Stimulated activated CD8-positive, alpha-beta memory T cell treated with anti-CD3 and anti-CD28 coated beads, Interleukin-2, amount 100 ng/mL, for 1 hour (primary cell): ENCODE results near the gene SFTPA1.
"Not testable (repeated sequence)": the region's sequence is repeated elsewhere in the genome, so short reads cannot be mapped to it uniquely, and the experiment has no call there.

Source experiments
- DNase-seq, 2 donors: peaks; one replicate each; pipeline ENCODE4 v3.0.0-alpha.2; 2020; ENCODE audit warnings: low read depth in 2 of 2

Gene SFTPA1

DNA sequence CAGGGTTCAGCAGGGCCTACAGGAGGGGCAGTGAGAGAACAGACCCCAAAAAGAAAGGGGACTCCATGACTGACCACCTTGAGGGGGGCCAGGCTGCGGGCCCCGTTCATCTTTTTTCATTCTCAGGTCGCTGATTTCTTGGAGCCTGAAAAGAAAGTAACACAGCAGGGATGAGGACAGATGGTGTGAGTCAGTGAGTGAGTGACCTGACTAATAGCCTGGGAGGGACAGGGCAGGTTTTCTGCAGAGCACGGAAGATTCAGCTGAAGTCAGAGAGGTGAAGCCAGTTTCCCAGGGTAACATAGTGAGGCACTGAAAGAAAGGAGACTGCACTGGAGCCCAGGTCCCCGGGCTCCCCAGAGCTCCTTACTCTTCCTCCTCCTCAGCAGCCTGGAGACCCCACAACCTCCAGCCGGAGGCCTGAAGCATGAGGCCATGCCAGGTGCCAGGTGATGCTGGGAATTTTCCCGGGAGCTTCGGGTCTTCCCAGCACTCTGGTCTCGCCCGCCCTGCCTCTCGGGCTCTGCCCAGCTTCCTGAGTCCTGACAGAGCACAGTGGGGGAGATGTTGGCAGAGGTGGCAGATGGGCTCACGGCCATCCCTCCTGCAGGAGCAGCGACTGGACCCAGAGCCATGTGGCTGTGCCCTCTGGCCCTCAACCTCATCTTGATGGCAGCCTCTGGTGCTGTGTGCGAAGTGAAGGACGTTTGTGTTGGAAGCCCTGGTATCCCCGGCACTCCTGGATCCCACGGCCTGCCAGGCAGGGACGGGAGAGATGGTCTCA is 646 bp downstream of the SFTPA1 start:
- not testable (repeated sequence) for DNase-seq

DNA sequence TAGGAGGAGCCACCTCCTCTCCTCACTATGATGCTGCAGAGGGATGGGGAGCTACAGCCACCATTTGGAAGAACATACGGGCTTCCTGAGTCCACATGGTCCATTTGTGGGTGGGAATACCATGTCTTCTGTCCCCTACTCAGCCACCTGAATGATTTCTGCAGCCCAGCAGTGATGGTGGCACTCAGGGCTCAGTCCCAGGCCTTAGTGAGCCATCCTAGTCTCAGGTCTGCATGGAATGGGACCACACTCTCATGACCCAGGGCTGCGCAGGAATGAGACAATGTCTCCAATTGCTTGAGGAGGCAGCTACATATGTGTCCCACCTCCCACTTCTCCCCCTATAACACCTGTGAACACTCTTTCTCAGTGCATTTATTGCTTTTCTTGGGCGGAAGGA is 4.8 kb downstream of the SFTPA1 start:
- DNase-seq: no peak

DNA sequence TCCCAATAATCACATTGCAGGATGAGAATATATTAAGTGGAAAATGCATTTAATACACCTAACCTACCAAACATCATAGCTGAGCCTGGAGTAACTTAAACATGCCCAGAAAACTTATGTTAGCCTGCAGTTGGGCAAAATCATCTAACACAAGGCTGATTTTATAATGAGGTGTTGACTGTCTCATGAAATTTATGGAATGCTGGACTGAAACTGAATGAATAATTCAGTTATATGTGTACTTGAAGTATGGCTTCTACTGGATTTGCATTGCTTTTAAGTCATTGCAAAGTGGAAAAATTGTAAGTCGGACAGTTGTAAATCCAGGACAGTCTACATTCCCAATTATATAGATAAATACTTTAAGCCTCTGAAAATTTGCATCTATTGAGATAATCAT is 5.4 kb downstream of the SFTPA1 start:
- DNase-seq: no peak

- DNase-seq: not testable (repeated sequence)
Observed at GRCh38 chr10:79623663-79624062, 12.9 kb downstream of the SFTPA1 start.

DNA sequence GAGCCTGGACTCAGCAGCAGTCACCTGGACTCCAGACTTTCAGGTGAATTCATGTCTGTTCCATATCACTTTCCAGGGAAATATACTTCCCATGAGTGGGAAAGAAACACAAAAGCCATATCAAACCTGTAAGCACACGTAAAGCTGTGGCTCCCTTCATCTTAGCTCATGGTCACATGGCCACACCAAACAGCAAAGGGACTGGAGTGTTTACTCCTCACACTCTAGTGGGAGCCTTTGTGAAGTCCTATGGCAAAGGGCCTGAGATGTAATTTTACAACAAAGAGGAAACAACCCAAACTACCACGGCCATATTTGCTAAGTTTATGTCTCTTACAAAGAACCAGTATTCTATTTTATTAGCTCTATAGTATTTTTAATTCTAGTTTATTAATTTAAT is 16.3 kb downstream of the SFTPA1 start:
- DNase-seq: no peak

GRCh38 chr10:79628083-79628482 is 17.3 kb downstream of the SFTPA1 start:
- no peak for DNase-seq

DNA sequence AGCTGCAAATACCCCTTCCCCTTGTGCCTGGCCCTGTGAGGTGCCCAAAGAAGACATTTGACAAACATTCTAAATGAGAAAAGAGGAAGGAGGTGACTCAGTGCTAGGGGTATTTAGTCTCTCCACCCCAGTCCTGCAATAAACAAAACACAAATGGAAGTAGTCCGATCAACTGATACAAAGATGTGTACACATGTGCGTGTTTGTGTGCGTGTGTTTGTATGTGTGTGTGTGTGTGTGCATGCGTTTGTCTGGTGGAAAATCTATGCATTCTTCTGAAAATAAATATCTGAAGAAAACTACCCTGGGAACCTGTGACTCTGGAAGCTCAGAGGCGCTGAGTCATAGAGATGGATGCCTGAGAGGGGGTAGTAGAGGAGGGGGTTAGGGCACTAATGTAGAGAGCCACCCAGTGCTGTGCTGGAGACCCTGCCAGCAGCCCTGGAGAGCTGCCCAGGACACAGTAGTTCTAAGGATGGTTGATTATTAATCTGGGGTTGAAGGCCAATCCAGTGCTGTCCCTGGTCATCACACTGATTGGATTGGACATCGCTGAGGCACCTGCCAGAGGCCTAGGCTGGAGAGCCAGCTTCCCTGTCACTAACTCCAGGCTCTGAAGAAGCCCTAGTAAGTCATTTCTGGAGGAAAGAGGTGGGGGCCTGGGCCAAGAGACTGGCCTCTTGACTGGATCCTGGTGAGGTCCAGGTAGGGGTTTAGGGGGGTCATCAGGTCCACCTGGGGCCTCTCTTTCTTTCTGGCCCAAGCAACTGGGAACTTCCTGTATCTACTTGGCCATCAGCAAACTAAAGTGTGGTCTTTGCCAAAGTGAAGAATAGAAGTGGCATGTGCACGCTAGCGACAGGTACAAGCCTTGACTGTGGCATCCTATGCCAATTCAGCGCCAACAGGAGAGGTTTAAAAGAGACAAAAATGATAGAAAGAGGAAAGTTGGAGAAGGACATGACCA is 18.5 kb downstream of the SFTPA1 start:
- no peak for DNase-seq

GRCh38 chr10:79629955-79630327 is 19.2 kb downstream of the SFTPA1 start:
- no peak for DNase-seq

GRCh38 chr10:79636654-79637199 is 26.0 kb downstream of the SFTPA1 start:
- DNase-seq: not testable (repeated sequence)

DNA sequence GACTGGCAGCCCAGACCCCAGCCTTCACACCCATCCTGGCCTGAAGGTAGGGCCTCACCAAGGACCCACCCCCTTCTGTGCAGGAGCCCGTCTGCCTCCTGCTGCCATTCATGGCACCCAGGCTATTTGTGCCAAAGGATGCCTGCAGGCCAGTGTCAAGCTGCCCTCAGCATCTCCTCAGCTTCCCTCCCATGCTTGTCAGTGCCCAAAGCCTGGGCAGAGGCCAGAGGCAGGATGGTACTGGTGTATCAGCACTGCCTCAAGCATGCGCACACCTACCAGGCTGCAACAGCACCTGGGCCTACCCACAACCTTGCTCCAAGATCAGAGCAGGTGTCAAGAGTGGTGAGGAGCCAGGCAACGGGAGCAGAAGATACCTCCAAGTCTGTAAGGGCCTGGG is 27.6 kb downstream of the SFTPA1 start:
- no peak for DNase-seq

DNA sequence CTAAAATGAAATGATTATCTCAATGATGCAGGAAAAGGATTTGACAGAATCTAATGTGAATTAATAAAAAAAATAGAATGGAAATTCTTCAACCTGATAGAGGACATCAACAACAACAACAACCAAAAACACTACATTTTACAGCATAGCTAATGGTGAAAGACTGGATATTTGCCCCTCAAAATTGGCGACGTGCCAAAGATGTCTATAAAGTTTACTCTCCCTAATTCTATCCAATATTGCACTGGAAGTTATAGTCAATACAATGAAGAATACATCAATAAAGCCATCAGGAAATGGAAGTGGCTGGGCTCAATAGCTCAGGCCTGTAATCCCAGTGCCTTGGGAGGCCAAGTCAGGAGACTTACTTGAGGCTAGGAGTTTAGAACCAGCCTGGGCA is 42.0 kb downstream of the SFTPA1 start:
- not testable (repeated sequence) for DNase-seq

DNA sequence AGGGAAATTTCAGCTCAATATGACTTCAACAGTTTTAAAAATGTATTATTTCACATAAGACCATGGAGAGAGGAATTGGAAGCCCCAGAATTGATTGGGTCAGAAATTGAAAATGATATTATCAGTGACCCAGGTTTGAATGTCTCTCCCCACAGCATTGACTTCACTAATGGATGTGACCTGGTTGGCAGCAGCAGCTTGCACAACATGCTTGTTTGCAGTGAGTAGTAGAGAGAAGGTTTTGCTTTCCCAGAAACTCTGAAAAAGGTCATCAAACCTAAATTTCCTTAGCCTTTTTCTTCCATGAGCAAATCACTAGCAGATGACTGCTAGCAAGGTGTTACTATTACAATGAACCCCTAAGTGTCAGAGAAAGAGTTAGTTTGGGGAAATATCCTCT is 52.5 kb downstream of the SFTPA1 start:
- DNase-seq: not testable (repeated sequence)

DNA sequence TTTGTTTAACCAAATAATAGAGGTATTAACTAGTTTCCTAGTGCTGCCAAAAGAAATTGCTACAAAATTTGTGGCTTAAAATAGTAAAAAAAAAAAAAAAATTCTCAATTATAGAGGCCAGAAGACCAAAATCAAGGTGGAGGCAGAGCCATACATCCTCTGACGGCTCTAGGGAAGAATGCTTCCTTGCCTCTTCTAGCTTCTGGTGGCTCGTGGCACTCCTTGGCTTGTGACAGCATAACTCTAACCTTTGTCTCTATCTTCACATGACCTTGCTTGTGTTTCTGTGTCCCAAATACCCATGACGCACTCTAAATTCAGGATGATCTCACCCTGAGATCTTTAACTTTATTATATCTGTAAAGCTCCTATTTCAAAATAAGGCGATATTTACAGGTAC is 53.9 kb downstream of the SFTPA1 start:
- DNase-seq: not testable (repeated sequence)
